Activated CD4-positive, CD25-positive, alpha-beta regulatory T cell (primary cell): Measurements from ENCODE around the gene UAP1L1.

Experiments
- DNase-seq, 4 experiments: peaks; one replicate each; lab custom pipeline; 2025; lab: John Stamatoyannopoulos, UW

UAP1L1 gene

GRCh38 chr9:137042751-137043727, 34.3 kb upstream of the UAP1L1 start:
- DNase-seq = no peak

- DNase-seq = no peak
Measured at GRCh38 chr9:137044037-137044436, 33.3 kb upstream of the UAP1L1 start.

- DNase-seq = no peak
Measured at GRCh38 chr9:137044502-137045177, 32.7 kb upstream of the UAP1L1 start.

- no peak for DNase-seq
Measured at GRCh38 chr9:137045294-137046087, 31.8 kb upstream of the UAP1L1 start.

- DNase-seq = peak; percentile 48 to 71 (median 63)
Measured at GRCh38 chr9:137046088-137046787, 31.1 kb upstream of the UAP1L1 start, which contains the start of gene NPDC1. Gene NPDC1, minus strand, starts transcription at chr9:137046177. Its CDS starts 188 bp downstream, at chr9:137045989.

- no peak for DNase-seq
Measured at GRCh38 chr9:137048655-137049543, 28.4 kb upstream of the UAP1L1 start.

DNA sequence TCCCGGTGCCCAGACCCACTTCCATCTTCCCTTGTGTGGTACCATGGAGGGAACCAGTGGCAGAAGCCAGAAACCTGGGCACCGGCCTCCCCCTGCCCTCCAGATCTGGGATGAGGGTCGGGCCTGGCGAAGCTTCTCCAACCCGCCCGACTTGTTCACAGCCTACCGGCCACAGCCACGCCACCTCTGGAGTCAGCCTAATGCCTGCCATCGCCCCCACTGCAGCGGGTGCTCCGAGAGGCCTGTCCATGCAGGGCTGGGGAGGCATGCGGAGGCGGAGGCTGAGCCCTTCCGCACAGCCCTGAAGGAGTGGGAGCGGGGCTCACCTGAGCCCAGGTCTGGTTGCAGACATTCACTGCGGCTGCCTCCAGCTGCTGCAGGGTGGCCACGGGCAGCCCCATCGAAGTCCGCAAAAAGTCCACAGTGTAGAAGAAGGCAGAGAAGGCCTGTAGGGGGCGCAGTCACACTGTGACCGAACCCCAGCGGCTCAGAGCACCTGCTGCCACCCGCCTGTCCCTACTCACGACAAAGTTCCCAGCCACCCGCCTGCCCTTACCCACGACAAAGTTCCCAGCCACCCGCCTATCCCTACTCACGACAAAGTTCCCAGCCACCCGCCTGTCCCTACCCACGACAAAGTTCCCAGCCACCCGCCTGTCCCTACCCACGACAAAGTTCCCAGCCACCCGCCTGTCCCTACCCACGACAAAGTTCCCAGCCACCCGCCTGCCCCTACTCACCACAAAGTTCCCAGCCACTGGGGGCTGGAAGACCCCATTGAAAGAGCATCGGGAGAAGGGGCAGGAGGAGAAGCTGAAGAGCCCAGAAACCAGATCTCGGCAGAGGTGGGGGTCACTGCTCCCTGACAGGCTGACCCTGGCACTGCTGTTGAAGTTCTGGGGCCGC, 27.5 kb upstream of the UAP1L1 start:
- peak in 2 of 4 experiments; percentile 32 to 46 for DNase-seq

DNA sequence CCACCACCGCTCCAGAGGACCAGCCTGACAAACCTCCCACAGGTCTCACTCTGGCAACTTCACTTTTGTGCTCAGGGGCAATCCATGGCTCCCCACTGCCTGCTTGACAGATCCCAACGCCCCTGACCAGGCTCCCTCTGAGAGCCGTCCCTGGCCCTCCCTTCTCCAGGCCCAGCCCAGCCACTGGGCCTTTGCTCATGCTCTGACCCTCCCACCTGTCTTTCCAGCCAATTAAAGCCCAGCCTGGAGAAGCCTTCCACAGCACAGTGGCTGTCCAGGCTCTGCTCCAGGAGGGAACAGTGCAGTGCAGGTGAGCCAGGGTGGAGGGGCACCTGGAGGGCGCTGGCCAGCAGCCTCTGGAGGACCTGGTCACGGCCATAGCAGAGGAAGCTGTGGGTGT, 26.7 kb upstream of the UAP1L1 start:
- no peak for DNase-seq

DNA sequence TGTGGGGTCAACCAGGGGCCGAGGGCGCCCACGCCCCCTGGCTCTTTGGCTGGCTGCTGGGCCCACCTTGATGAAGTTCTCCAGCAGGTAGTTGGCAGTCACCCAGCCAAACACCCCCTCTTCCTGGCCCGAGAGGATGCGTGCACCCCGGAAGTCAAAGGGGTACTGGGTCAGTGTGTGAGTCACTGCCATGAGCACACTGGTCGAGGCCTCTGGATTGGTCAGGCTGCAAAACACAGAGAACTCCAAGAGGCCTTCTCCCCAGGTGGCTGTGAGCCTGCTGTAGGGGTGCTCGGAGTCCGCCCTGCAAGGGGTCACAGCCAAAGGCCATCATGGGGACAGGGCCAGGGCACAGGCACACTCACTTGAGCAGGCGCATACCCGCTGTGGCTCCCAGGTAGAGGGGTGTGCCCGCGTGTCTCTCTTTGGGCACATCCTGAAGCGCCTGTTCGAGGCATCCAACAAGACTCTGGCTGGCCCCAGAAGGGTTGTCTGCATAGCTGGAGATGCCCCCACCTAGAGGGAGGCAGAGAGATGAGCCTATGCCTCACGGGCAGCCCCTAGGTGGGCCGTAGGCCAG, 26.1 kb upstream of the UAP1L1 start:
- no peak for DNase-seq

- no peak for DNase-seq
Measured at GRCh38 chr9:137052293-137052692, 25.0 kb upstream of the UAP1L1 start.

GRCh38 chr9:137052998-137053943, 24.0 kb upstream of the UAP1L1 start:
- no peak for DNase-seq

DNA sequence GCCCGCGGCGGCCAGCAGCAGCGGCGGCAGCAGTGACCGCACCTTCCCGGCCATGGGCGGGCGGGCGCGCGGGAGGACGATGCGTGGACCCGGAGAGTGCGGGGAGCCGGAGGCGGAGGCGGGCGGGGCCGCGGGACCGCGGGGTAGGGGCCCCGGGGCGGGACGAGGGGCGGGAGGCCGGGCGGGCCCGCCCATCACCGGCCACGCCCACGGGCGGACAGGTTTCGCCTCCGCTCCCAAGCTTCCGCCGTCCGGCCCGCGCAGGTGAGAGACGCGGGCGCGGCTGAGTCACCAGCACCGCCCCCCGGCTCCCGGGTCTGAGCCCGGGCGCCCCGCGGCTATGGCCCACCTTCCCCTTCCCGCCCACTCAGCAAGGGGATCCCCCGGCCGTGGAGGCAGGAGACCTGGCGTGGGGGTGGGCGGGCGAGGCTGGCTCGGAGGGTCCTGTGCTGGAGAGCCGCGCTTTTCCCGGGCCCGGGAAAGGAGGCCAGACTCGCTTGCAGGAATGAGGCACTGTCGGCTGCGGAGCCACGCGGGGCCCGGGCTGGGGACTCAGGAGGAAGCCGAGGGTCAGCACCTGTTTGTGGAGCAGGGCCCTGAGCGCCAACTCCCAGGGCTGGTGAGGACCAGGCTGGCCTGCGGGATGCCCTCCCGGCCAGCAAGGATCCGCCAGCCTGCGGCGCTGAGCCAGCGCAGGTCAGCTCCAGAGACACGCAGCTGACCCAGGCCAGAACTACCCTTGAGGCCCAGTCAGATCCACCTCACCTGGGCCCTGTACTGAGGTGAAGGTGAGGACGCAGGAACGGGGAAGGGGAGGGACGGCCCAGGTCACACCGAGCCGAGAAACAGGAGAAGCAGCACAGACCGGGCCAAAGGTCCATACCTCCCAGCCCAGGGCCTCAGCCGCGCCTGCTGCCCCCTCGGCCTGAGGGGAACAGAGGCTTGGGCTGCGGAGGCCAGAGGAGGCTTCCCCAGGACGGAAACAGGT, 23.1 kb upstream of the UAP1L1 start, which contains the start of gene ENTPD2:
Gene ENTPD2, minus strand, starts transcription at position 118 of the 988 bp plus-strand sequence. Its CDS starts 64 bp downstream, at position 54.
- DNase-seq = no peak

- DNase-seq = no peak
Measured at GRCh38 chr9:137054932-137055384, 22.4 kb upstream of the UAP1L1 start.

DNA sequence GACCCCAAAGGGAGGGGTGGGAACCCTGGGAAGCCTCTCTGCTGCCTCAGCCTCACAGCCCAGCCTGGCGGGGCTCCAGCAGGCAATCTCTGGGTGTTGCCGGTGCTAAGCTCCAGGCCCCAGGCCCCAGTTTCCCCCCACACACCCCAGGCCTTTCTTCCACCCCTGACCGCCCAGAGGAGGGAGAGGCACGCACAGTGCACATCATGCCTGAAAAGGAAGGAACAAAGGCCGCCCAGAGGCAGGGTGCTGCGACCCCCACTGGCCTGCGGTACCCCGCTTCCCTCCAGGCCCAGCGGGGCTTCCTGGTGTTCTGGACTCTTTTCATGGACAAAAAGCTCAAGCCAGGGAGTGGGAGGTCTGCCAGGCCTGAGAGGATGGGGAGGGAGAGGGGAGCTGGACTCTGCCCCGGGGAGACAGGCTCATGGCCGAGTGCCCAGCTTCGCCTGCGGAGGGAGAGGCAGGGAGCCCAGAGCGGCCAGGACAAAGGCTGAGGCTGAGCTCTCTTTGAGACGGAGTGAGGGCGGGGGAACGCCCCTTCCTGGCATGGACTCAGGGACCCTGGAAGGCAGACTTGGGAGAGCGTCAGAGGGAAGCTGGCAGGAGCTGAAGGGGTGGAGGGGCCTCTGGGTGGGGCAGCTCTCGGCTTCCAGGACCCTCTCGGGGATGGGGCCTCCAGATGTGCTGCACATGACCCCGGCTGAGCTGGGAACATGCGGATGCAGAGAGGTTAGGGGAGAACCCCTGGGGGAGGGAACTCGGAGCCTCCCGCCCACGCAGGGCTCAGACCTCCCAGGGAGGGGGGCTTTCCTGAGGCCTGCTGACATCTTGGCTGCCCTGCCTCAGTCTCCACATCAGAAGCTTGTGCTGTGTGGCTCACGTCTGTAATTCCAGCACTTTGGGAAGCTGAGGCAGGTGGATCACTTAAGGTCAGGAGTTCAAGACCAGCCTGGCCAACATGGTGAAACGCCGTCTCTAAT, 21.6 kb upstream of the UAP1L1 start:
- no peak for DNase-seq

GRCh38 chr9:137056739-137057415, 20.4 kb upstream of the UAP1L1 start:
- no peak for DNase-seq
